Motor neuron (in vitro differentiated cells): ENCODE results near the gene NME8. TPM values are rescaled to one million over a fixed set of nuclear protein-coding genes. Genes with fewer than 3 reads are reported as not detected.
A peak's percentile ranks its signal among the peaks of the same experiment; 100 is the strongest.

ENCODE experiments used
- ATAC-seq, 8 experiments: fragments of 200-7000 bp; cut with Tn5 transposase; replicated peaks in 6 of 8; 2 replicates each; pipeline ENCODE4 v1.8.0; 2021; ENCODE audit warnings: mild to moderate bottlenecking in 8 of 8, moderate library complexity in 8 of 8
- H3K27ac ChIP-seq, 2 donors: fragments of 250-450 bp; sonication (Bioruptor Pico); 2 replicates each; pipeline ENCODE4 v1.9.0; 2021; ENCODE audit warnings: antibody characterized with exemption in 2 of 2, mild to moderate bottlenecking in 2 of 2, moderate library complexity in 1 of 2
- H3K4me1 ChIP-seq, 2 donors: fragments of 250-450 bp; sonication (Bioruptor Pico); replicated peaks in 1 of 2; 2 replicates each; pipeline ENCODE4 v1.6.1; 2021; ENCODE audit warnings: antibody characterized with exemption in 2 of 2, mild to moderate bottlenecking in 2 of 2, moderate library complexity in 1 of 2
- H3K4me3 ChIP-seq, 5 donors: fragments of 250-450 bp; sonication (Bioruptor Pico); 2 replicates each; pipeline ENCODE4 v1.9.0; 2021; ENCODE audit warnings: antibody characterized with exemption in 5 of 5, mild to moderate bottlenecking in 5 of 5, moderate library complexity in 4 of 5
- WGBS, 10 experiments: fragments of 450-650 bp; shearing (Covaris generic); methylation state at CpG; one replicate each; pipeline ENCODE4 v1.0.0; 2022; 5-methylcytosine and 5-hydroxymethylcytosine counted together
- in situ Hi-C, 9 experiments: fragments of 400-800 bp; cut with MboI; loops; one replicate each; pipeline ENCODE4 v1.15.0; 2021; ENCODE audit warnings: low sequenced_read_pairs in 9 of 9, low pct_unique_long_range_greater_than_20kb in 2 of 9; ENCODE audit not compliant: unreplicated experiment in 9 of 9
- total RNA-seq, 8 experiments: library from RNA; unstranded; fragments of 300-600 nt; gene quantifications; 2 replicates each; pipeline versions ENCODE4 v1.2.3 to v1.2.4, GENCODE V29; 2022

NME8 gene
- total RNA-seq, 8 experiments from 2014 or later: 0.45 to 0.78 TPM; not detected in 6

GRCh38 chr7:37924491-37925041 lies 76.2 kb downstream of the NME8 start:
- H3K4me1 ChIP-seq: peaks cover 6 to 11% of the 10 kb centered on the region in 2 donors
- in situ Hi-C loops: loop anchor here in 4 of 9 experiments (25.0 kb wide), 5 partner anchors 163 to 438 kb away; no protein-coding TSS in a partner anchor
- 17 to 97% (median 80%) methylated on average over 1 to 3 of the region's 3 CpGs; no CpG with 5 or more reads in 3 of the 10 experiments for WGBS, 10 experiments
- no peak overlapping the region for H3K4me3 ChIP-seq
- ATAC-seq: no peak
- no peak overlapping the region for H3K27ac ChIP-seq

GRCh38 chr7:37925620-37926019 lies 77.2 kb downstream of the NME8 start:
- Histone ChIP-seq H3K4me3 (no peak overlapping the region), H3K4me1 (peaks cover 3 to 11% of the 10 kb centered on the region in 2 donors), H3K27ac (no peak overlapping the region)
- WGBS, 10 experiments: 0 to 100% (median 57%) methylated on average over 1 of the region's 1 CpG; no CpG with 5 or more reads in 3 of the 10 experiments
- ATAC-seq: no peak
- in situ Hi-C loops: loop anchor here in 1 of 9 experiments (25.0 kb wide), 1 partner anchor 162 kb away; no protein-coding TSS in a partner anchor

- H3K4me1 ChIP-seq: peaks cover 10 to 20% of the 10 kb centered on the region in 2 donors
- H3K27ac ChIP-seq: no peak overlapping the region
- ATAC-seq: peak in 1 of 8 experiments; percentile 36
- 7 to 100% (median 92%) methylated on average over 1 to 2 of the region's 2 CpGs; no CpG with 5 or more reads in 3 of the 10 experiments for WGBS, 10 experiments
- no peak overlapping the region for H3K4me3 ChIP-seq
- in situ Hi-C loops: loop anchor here in 1 of 9 experiments (25.0 kb wide), 1 partner anchor 159 kb away; no protein-coding TSS in a partner anchor
These were observed 79.5 kb downstream of the NME8 start for GRCh38 chr7:37927773-37928444.

- Histone ChIP-seq H3K4me1 (peaks cover 11 to 24% of the 10 kb centered on the region in 2 donors), H3K27ac (no peak overlapping the region), H3K4me3 (no peak overlapping the region)
- in situ Hi-C loops: loop anchor here in 1 of 9 experiments (25.0 kb wide), 1 partner anchor 158 kb away; no protein-coding TSS in a partner anchor
- ATAC-seq: no peak
- 18 to 100% (median 66%) methylated on average over 1 to 3 of the region's 4 CpGs; no CpG with 5 or more reads in 2 of the 10 experiments for whole genome bisulfite sequencing, 10 experiments
These were observed 80.5 kb downstream of the NME8 start for GRCh38 chr7:37928878-37929277.

GRCh38 chr7:37930226-37930948 lies 82.0 kb downstream of the NME8 start:
- H3K4me1 ChIP-seq: peaks cover 11 to 24% of the 10 kb centered on the region in 2 donors
- WGBS, 10 experiments: 17 to 100% (median 65%) methylated on average over 1 to 5 of the region's 5 CpGs; no CpG with 5 or more reads in 2 of the 10 experiments
- no peak overlapping the region for H3K27ac ChIP-seq
- in situ Hi-C loops: loop anchor here in 1 of 9 experiments (25.0 kb wide), 1 partner anchor 157 kb away; no protein-coding TSS in a partner anchor
- ATAC-seq: no peak
- no peak overlapping the region for H3K4me3 ChIP-seq

DNA sequence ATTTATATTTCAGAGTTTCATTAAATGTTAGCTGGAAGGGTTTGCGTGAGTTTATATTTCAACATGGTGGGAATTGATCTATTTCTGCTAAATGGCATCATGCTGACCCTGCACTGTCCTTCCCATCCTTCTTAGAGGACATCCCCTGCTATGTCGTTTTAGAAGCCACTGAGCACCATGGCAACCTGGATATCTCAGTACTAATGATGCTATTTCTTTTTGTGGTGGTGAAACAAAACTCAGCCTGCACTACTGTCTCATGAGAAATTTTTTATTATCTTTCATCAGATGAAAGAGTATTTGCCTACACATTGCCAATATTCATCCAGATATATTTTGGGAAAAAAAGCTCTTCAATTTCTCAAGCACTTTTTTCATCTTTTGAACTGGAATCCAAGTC lies 84.1 kb downstream of the NME8 start:
- no peak overlapping the region for H3K4me3 ChIP-seq
- WGBS, 10 experiments: 4 to 83% (median 56%) methylated on average over 1 to 2 of the region's 2 CpGs; no CpG with 5 or more reads in 1 of the 10 experiments
- in situ Hi-C loops: loop anchor here in 1 of 9 experiments (25.0 kb wide), 1 partner anchor 155 kb away; no protein-coding TSS in a partner anchor
- no peak overlapping the region for H3K27ac ChIP-seq
- H3K4me1 ChIP-seq: peaks cover 11 to 18% of the 10 kb centered on the region in 2 donors
- ATAC-seq: peak in 5 of 8 experiments; percentile 41 to 84 (median 69)

DNA sequence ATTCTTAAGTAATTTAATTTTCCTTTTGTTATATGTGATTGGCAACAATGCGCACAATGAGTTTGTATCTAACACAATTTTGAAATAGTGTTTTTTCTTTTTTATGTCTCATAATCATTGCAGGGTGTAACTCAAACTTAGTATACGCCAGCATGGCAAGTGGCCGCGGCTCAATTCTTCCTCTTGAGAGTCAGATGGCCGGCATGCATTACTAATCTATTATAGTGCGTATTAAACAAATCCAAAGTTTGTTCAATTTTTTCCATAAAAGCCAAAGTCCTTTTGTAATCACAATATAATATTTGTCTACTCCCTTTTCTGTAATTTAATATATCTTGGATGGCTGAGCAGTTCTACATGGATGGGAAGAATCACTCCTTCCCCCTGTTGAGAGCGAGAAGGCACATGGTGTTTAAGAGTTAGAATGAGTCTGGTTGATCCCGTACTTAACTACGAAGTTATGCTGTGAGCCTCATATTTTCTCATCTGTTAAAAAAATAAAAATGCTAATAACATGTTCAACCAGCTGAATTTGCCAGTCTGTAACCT lies 84.7 kb downstream of the NME8 start:
- no peak for ATAC-seq
- Histone ChIP-seq H3K4me1 (peaks cover 11 to 13% of the 10 kb centered on the region in 2 donors), H3K27ac (no peak overlapping the region), H3K4me3 (no peak overlapping the region)
- WGBS, 10 experiments: 44 to 97% (median 92%) methylated on average over 4 to 9 of the region's 9 CpGs
- in situ Hi-C loops: loop anchor here in 1 of 9 experiments (25.0 kb wide), 1 partner anchor 154 kb away; no protein-coding TSS in a partner anchor

GRCh38 chr7:37942934-37943610 lies 94.7 kb downstream of the NME8 start:
- in situ Hi-C loops: loop anchor here in 1 of 9 experiments (25.0 kb wide), 1 partner anchor 144 kb away; no protein-coding TSS in a partner anchor
- Histone ChIP-seq H3K27ac (peak overlapping the region in 1 of 2 donors; percentile 25), H3K4me1 (peaks cover 17 to 26% of the 10 kb centered on the region in 2 donors), H3K4me3 (no peak overlapping the region)
- peak in 7 of 8 experiments; percentile 61 to 92 (median 75) for ATAC-seq
- WGBS, 10 experiments: 15 to 77% (median 39%) methylated on average over 2 to 6 of the region's 12 CpGs; no CpG with 5 or more reads in 1 of the 10 experiments

- in situ Hi-C loops: loop anchor here in 1 of 9 experiments (25.0 kb wide), 1 partner anchor 143 kb away; no protein-coding TSS in a partner anchor
- Histone ChIP-seq H3K4me1 (peaks cover 17 to 26% of the 10 kb centered on the region in 2 donors), H3K4me3 (no peak overlapping the region), H3K27ac (no peak overlapping the region)
- ATAC-seq: peak in 6 of 8 experiments; percentile 13 to 71 (median 34)
- WGBS, 10 experiments: 13 to 92% (median 55%) methylated on average over 3 to 8 of the region's 8 CpGs; no CpG with 5 or more reads in 2 of the 10 experiments
These were observed 95.7 kb downstream of the NME8 start for GRCh38 chr7:37943905-37944736.

- ATAC-seq: peak in 3 of 8 experiments; percentile 29 to 45 (median 33)
- WGBS, 10 experiments: 14 to 100% (median 60%) methylated on average over 1 to 2 of the region's 2 CpGs; no CpG with 5 or more reads in 3 of the 10 experiments
- Histone ChIP-seq H3K27ac (no peak overlapping the region), H3K4me3 (no peak overlapping the region), H3K4me1 (peaks cover 17 to 26% of the 10 kb centered on the region in 2 donors)
- in situ Hi-C loops: loop anchor here in 1 of 9 experiments (25.0 kb wide), 1 partner anchor 143 kb away; no protein-coding TSS in a partner anchor
These were observed 96.3 kb downstream of the NME8 start for GRCh38 chr7:37944737-37945054.

GRCh38 chr7:37945336-37945735 lies 96.9 kb downstream of the NME8 start:
- Histone ChIP-seq H3K4me3 (no peak overlapping the region), H3K27ac (no peak overlapping the region), H3K4me1 (peaks cover 17 to 26% of the 10 kb centered on the region in 2 donors)
- in situ Hi-C loops: loop anchor here in 1 of 9 experiments (25.0 kb wide), 1 partner anchor 142 kb away; no protein-coding TSS in a partner anchor
- 29 to 100% (median 85%) methylated on average over 1 to 4 of the region's 4 CpGs for WGBS, 10 experiments
- ATAC-seq: peak in 2 of 8 experiments; percentile 21 to 30
